COR-L47 (cell line): ENCODE results near the gene HTRA3.
"Not testable (repeated sequence)": the region's sequence is repeated elsewhere in the genome, so short reads cannot be mapped to it uniquely, and the experiment has no call there.

ENCODE experiments used
- DNase-seq: peaks from one replicate; lab custom pipeline; 2025; lab: John Stamatoyannopoulos, UW

Gene HTRA3

DNA sequence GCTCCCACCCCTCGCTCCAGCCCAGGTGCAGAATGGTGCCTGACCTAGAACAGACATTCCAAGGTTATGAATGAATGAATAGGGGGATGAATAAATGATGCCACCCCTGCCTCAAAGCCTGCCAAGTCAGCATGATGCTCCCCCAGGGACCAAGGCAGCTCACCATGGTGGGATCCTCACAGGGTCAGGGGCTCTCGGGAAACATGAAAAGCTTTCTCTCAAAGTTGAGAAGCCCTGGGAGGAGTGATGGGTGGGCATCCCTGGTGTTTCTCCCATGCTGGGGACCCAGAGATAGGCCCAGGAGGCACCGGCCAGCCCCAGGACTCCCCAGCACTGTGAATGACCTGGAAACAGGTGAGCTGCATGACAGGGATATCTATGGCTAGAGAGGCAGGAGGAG is 58.9 kb downstream of the HTRA3 start:
- DNase-seq, result no peak

DNA sequence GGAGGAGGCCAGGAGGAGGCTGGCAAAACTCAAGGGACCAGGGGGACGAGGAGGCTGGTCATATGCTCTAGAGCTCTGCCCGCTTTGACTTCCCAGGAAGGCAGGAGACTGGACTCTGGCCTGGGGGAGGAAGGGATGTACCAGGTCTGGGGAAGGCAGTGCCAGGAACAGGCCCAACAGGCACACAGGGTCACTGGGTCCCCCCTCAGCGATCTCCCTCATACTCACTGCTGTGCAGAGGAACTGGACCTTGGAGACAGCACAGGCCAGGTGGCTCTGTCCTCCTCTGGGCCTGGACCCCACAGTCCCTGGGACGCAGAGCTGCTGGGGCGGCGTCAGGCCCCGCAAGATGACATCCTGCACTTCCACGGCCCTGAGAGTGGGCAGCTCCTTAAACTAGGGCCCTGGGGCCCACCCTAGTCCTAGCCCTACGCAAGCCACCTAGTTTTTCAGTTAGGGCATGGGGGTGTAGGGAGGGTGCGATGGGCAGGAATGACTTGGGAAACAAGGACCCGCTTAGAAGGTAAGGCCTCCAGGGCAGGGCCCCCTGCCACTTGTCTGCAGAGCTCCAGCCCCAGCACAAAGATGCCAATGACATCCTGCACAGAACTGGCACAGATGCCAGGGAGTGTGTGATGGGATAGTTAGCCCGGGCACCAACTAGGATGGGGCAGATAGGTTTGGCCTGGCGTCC is 59.5 kb downstream of the HTRA3 start:
- DNase-seq, result no peak

DNA sequence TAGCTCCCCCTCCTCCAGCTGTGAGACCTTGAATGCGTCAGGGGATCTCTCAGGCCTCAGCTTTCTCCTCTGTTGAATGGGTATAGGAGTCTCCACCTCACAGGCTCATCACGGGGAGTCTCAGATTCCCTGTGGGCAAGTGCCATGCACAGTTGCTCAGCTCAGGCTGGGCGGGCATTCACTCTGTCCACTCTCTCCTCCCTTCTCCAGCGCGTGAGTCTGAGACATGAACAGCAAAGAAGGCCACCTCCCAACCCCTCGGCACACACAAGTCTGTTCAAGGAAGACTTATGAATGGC is 60.0 kb downstream of the HTRA3 start:
- no peak for DNase-seq

DNA sequence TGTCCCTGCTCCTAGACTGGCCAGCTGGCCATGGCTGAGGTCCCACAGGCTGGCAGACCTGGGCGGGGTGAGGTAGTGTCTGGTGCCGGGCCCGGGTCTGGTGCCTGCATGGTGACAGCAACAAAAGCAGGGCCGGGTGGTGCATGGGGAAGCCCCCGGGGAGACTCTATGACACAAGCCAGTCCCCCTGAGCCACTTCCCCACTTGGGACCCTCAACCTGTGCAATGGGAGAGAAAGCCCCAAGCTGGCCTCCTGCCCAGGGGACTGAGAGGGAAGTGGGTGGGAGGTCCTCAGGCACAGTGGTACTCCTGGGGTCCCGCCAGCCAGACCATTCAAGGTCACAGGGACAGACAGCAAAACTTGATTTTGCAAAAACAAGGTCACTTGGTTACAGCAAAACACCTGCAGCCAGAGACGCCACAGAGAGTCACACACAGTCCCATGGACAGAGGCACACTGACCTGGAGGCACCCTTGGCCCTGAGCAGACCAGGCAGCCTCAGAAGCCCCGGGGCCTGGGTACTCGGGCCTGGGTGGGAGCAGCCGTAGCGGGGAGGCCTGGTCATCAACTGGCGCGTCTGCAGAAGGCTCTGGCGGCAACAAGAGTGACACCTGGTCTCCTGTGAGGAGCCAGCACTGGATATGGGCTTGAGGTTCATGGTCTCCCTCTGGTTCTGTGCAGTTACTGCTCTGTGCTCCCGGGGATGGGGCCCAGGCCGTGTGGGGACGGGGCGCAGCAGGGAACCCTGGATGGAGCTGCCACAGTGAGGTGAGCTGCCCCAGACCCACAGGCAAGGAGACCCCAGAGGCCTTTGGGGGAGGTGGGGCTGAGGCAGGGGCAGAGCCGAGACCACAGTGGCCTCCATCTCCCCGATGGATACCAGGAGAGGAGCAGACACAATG is 60.6 kb downstream of the HTRA3 start:
- no peak for DNase-seq

DNA sequence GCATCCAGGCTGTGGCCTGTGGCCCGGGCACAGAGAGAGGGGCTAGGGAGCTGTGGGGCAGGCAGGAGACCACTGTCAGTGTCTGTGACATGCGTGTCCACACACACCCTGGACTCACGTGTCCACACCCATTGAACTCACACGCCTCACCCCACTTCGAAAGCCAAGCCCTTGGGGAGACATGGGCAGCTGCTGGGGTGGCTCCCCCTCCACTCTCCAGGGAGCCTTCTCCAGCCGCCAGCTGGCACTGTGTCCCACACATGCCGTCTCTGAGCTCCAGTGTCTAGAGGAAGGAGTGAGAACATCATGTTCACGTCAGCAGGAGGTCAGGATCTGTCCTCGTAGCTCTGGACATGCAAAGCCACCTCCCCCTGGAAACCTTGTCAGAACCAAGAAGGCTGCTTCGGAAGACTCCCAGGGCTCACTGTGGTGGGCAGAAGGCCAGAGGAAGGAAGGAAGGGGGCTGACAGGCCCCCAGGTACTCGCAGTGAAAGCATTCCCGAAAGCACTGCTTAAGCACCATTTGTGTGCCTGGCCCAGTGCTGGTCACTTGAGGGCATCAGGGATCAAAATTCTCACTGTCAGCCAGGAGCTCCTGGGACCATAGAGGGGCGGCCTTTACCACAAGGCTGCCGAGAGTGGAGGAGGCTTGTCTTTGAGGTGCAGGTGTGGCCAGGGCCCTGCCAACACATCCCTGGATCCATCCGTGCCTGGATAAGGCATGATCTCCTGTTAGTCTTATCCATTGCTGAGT is 61.4 kb downstream of the HTRA3 start:
- DNase-seq, result no peak

DNA sequence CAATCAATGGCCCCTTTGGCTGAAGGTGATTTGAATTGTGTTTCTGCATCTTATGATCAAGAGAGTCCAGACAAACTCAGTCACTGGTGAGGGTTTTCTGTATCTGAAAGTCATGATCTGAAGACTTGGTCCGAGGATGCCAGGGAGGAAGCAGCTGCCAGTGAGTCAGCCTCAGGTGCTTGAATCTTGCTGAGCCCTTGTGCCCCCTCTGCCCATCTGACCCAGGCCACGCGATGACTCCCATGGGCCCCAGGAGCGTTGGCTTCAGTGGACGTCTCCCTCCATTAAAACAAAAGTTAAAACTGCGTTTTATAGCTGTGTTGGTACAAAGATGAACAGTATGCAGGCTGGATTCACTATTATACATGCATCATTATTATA is 62.0 kb downstream of the HTRA3 start:
- DNase-seq, result no peak

DNA sequence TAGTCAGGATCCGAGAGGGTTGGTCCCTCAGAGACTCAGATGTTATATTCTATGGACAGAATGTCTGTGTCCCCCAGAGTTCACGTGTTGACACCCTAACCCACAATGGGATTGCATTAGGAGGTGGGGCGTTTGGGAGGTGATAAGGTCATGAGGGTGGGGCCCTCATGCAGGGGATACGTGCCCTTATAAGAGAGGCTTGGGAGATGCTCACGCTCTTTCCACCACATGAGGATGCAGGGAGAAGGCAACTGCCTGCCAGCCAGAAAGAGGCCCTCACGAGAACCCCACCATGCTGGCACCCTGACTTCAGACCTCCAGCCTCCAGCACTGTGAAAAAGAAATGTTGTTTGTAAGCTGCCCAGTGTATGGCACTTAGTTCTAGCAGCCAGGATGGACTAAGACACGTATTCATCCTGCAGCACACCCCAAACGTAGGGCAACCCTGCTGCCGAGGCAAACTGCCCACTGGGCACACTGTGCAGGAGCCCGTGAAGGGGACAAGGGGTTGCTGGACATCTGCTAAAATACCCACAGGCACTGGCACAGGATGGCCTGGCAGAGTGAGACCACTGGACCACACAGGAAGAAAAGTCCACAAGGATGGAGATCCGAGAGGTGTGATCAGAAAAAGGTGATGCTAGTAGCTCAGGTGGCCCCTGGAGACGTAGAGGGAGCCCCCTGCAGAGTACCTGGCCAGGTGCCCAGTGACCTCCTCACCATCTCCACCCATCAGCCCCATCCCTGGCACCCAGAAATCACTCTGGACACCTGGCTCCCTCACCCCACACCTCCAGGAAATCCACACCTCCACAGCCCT is 62.7 kb downstream of the HTRA3 start:
- DNase-seq, result no peak

DNA sequence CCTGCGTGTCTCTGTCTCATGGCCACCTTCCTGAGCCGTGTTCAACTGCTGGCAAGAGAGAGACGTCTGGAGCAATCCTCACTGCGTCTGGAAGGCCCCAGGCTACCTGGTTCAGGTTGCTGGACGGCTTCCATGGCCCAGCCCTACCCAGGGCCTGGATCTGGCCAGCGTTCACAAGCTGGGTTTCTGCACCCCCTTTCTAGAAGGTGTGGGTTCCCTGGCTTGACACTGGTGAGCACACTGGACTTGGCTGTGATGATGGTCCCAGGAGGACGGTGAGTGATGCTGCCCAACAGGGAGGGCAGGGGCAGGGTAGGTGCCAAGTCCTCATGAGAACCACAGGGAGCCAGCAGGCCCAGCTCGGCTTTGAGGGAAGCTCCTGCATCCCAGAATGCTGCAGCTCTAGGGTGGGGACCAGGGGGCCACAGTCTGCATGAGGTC is 63.4 kb downstream of the HTRA3 start:
- DNase-seq, result no peak

DNA sequence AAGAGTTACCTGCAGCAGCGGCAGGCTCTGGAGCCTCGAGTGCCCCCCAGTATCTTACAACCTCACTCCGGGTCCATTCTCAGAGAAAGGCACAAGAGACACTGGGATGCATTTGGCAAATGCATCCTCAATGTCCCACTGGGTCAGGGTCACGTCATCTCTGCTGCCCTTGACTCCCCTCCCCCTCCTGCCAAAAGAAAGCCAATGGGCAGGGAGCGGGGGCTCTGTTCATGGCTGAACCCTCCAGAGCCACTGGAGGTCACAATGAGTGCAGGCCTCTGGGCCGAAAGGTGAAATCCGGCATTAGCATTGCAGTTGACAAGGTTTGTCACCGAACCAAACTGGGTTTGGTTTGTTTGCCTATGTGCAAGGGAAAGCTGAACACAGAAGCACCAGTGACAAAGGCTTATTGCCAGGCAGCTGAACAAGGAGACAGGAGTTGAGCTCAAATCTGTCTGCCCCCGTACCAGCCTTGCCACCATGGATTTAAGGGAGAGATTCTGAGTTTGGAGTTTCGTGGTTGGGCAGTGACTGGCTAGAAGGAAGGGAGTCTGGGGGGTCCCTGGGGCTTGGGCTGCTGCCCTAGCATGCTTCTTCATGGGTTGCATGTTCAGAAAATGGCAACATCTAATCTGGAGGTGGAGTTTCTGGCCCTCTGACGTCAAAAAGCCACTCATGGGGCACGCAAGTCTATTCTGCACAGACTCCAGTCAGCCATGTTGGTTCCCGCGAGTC is 64.3 kb downstream of the HTRA3 start:
- DNase-seq, result no peak

DNA sequence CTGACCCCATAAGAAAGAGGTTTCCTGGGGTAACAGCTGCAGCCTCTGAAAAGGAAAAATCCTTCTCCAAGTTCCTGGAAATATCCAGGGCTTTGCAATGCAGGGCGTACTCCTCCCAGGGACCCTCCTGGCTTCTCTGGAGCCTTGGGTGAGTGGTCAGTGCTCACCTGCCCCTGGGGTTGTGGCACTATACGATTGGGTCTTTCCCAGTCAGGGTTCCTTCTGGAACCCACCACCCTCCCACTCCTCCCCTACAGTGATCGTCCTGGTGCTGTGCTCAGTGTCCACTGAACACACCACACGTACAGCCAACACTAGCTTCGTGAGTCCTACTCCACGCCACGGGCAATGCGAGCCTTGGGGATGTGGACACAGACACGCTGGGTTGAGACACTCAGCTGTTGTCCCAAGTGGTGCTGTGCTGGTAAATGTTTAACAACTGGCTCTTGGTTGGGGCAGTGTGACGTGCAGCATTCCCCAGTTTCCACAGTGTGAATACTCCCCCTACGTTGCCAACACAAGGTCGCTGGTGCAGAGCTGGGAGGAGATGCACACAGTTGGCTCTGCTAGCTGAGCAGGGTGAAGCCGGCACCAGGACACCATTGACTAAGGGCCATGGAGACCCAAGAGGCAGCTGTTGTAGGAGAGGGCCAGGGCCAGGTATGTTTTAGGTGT is 65.4 kb downstream of the HTRA3 start:
- no peak for DNase-seq

DNA sequence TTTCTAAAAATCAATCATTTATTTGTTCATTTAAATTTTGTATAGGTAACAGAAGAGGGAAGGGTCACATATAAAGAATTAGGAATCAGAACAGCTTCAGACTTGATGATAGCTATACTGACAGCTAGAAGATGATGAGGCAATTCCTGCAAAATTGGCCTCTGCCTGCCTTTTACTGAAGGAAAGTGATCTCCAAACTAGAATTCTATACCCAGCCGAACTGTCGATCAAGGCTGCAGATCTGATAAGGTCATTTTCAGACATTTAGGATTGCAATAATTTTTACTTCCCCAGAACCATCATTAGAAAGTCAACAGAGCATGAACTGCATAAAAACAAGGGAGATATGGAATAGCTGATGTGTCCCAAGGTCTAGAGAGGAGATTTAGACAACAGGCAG is 66.3 kb downstream of the HTRA3 start:
- no peak for DNase-seq

DNA sequence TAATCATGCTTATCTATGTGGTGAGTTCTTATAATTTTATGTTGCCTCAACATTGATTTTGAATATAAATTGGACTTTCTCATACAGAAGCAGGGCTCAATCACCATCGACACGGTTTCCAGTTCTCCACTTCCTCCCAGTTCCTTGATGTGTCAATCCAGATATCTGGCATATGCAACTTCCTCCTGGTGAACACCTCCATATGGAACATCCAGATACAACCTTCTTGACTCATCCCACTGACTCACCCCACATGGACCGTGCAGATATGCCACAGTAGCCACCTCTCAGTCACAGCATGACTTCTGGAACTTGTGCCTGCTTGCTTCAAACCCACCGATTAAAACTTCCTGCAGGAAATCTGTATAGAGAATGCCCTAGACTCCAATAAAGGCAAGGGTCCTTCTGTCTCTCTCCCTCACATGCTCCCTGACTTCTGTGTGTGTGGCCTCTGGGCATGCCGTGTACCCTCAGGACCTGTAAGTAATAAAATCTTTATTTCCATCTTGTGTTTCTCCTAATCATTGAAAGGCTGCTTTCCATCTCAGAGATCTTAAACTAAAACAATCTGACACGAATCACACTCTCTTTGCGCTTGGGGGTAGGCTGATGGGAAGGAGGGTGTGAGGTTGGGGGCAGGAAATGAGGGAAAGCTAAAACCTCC is 67.0 kb downstream of the HTRA3 start:
- no peak for DNase-seq

DNA sequence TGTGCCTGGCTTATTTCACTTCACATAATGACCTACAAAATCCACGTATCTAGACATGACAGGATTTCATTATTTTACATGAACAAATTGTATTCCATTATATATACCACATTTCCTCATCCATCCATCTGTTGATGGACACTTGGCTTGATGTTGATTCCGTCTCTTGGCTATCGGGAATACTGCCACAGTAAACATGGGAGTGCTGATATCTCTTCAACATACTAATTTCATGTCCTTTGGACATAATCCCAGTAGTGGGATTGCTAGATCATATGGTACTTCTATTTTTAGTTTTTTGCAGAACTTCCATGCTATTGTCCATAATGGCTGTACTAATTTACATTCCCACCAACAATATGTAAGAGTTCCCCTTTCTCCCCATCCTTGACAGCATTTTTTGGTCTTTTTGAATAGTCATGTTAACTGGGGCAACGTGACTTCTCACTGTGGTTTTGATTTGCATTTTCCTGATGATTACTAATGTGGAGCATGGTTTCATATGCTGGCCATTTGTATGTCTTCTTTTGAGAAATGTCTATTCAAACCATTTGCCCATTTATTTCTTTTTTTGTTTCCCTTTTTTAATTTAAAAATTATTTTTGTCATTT is 68.9 kb downstream of the HTRA3 start:
- DNase-seq, result no peak

DNA sequence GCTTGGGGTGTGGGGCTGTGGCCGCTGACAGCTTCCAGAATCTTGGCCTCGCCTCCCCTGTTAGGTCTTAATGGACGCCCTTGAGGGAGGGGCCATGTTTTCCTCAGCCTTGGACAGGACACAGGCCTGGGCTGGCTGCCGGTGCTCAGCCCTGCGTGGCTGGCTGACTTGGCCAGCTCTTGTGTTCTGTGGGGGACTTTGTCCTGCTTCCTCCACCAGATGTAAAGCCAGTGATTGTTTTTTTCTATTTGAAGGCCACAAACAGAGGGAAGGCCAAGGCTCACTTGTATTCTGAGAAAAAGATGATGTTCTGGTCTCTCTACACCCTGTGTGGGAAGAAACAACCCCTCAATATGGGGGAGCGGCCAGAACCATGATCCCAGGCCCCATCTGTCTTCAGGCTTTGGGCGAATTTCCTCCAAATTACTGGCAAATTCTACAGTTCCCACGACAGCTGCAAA is 71.3 kb downstream of the HTRA3 start:
- DNase-seq, result no peak

DNA sequence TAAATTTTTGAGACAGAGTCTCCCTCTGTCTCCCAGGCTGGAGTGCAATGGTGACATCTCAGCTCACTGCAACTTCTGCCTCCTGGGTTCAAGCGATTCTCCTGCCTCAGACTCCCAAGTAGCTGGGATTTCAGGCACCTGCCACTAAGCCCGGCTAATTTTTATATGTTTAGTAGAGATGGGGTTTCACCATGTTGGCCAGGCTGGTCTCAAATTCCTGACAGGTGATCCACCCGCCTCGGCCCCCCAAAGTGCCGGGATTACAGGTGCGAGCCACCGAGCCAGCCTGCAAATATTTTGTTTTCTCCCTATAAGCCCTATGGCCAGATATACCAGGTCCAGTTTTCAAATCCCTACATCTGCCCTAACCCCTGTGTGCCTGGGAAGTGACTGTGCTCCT is 71.7 kb downstream of the HTRA3 start:
- not testable (repeated sequence) for DNase-seq

DNA sequence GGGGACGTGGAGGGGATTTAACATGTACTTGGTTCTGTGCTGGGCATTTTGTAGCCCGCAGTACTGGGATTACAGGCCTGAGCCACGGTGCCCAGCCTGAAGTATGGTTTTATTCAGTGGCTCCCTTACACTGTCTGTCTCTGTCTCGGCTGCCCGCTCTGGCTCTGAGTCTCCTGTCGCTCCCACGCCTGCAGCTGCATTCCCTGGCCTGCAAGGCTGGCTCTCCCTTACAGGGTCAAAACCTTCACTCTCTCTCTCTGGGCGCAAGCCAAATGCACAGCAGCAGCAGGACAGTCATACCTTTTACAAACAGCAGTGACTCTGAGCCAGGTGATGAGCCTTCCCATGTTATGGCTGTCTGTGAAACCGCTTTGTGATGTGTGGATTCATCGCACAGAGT is 72.1 kb downstream of the HTRA3 start:
- DNase-seq, result no peak

DNA sequence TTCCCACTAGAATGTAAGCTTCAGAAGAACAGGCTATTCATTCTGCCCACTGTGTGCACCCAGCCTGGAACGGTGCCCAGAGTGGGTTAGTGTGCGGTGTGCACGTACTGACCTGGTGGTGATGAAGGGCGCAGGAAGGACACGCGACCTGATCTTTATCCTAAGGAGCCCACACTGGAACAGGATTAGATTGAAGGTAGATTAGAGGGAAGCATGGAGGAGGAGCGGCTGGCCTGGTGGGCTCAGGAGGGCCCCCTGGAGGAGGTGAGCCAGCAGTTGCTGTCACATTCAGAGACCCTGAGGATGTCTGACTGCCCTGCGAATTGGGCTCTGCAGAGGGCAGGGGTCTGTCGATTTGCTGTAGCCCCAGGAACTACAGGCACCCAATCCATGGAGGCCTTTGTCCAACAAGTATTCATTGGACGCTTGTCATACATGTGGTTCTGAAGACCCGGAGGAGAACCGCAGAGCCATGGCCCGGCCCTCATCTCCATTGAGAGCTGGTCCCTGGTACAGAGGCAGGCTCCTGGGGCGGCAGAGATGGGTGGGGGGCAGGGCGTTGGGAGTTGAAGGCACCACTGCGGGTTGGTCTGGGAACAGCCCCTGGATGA is 73.2 kb downstream of the HTRA3 start:
- no peak for DNase-seq

DNA sequence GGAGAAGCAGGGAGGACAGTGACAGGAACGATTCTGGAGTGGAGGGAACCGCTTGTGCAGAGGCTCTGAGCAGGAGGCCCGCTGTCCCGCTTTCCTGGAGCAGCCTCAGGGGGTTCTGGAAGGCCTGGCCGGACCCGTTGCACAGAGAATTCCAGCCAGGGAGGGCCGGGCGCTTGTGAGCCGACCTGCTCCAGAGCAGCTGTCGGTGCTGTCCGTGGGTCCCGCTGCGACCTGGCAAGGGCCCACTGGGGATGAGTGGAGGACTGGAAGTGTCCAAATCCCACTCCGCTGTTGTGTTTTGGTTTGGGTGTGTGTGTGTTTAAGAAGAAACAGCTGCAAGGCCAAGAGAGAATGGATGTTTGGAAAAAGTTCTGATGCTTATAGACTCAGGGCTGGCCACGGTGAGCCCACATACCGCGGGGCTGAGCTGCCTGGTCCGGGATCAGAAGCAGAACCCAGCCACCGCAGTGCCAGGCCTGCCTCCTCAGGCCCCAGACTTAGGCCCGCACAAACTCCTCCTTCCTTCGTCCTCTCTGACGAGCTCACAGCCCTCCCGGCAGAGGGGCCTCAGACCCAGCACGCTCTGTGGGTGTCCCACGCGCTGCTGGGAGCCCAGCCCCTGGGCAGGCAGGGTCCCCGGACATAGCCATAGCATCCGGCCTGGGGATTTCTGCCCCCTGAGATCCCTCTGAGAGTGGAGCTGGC is 73.9 kb downstream of the HTRA3 start:
- DNase-seq, result no peak

DNA sequence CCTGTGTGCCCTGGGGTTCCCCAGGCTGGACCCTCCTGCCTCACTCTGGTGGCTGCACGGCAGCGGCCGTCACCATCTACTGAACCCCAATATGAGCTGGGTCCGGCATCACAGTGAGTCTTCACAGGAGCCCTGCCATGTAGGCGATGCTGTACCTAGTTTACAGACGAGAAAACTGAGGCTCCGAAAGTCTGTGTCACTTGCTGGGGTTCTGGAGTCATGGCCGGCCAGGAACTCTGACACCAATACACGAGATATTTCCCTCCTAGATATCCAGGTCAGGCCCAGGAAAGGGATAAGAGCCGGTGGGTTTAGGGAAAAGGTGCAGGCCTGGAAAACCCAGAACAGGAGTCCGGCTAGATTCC is 74.4 kb downstream of the HTRA3 start:
- DNase-seq, result no peak
